GM18951 (cell line): ENCODE results near the gene CCDC80.

Experiments used
- POLR2A ChIP-seq: IDR thresholded peaks from 4 replicates; pipeline ENCODE4 v1.6.1; 2011; ENCODE audit warnings: mild to moderate bottlenecking; ENCODE audit not compliant: insufficient read length, insufficient read depth; ENCODE audit errors: extremely low read depth
- in situ Hi-C: fragments of 300-500 bp; cut with MboI; formaldehyde crosslinking; loops from one replicate; pipeline ENCODE4 v1.12.0; 2022; ENCODE audit warnings: low sequenced_read_pairs, mixed read lengths, inconsistent platforms; ENCODE audit not compliant: unreplicated experiment

CCDC80 gene

GRCh38 chr3:112611752-112612515 is 29.0 kb downstream of the CCDC80 start:
- no peak for TF ChIP-seq POLR2A
- in situ Hi-C loops = no loop called here

GRCh38 chr3:112610121-112610520 is 30.8 kb downstream of the CCDC80 start:
- in situ Hi-C loops = no loop called here
- TF ChIP-seq POLR2A = no peak

GRCh38 chr3:112607863-112608262 is 33.1 kb downstream of the CCDC80 start:
- in situ Hi-C loops = no loop called here
- TF ChIP-seq POLR2A = no peak

- in situ Hi-C loops = no loop called here
Measured at GRCh38 chr3:112606098-112606497, 34.8 kb downstream of the CCDC80 start.

GRCh38 chr3:112605285-112605684 is 35.7 kb downstream of the CCDC80 start:
- TF ChIP-seq POLR2A = no peak
- in situ Hi-C loops = no loop called here

More at GRCh38 chr3:112606098-112606497, 34.8 kb downstream of the CCDC80 start:
- no peak for TF ChIP-seq POLR2A

GRCh38 chr3:112604536-112604935 is 36.4 kb downstream of the CCDC80 start:
- TF ChIP-seq POLR2A = no peak
- in situ Hi-C loops = no loop called here

- TF ChIP-seq POLR2A = no peak
- in situ Hi-C loops = no loop called here
Measured at GRCh38 chr3:112602217-112602838, 38.6 kb downstream of the CCDC80 start.

- in situ Hi-C loops = no loop called here
- TF ChIP-seq POLR2A = no peak
Measured at GRCh38 chr3:112598731-112599130, 42.2 kb downstream of the CCDC80 start.

GRCh38 chr3:112597945-112598344 is 43.0 kb downstream of the CCDC80 start:
- in situ Hi-C loops = no loop called here
- no peak for TF ChIP-seq POLR2A

GRCh38 chr3:112594856-112595255 is 46.1 kb downstream of the CCDC80 start:
- no peak for TF ChIP-seq POLR2A
- in situ Hi-C loops = no loop called here

- in situ Hi-C loops = no loop called here
- no peak for TF ChIP-seq POLR2A
Measured at GRCh38 chr3:112593258-112593657, 47.7 kb downstream of the CCDC80 start.

- in situ Hi-C loops = no loop called here
- no peak for TF ChIP-seq POLR2A
Measured at GRCh38 chr3:112587336-112587735, 53.6 kb downstream of the CCDC80 start.

- in situ Hi-C loops = no loop called here
- no peak for TF ChIP-seq POLR2A
Measured at GRCh38 chr3:112585782-112586181, 55.2 kb downstream of the CCDC80 start.

- no peak for TF ChIP-seq POLR2A
- in situ Hi-C loops = no loop called here
Measured at GRCh38 chr3:112583105-112583504, 57.8 kb downstream of the CCDC80 start.

- in situ Hi-C loops = no loop called here
- TF ChIP-seq POLR2A = no peak
Measured at GRCh38 chr3:112582244-112582874, 58.6 kb downstream of the CCDC80 start.
